Mesenchymal stem cell (in vitro differentiated cells and primary cell): ENCODE data around the gene CHST12.

Experiments
- DNase-seq: peaks from one replicate; pipeline ENCODE4 v3.0.0-alpha.2; 2013
- H2AFZ ChIP-seq: one replicate; pipeline ENCODE4 v1.6.1; 2013; ENCODE audit warnings: low read depth, mild to moderate bottlenecking, control low read depth, inconsistent platforms, low read length, moderate library complexity
- H2AK5ac ChIP-seq: 2 replicates; pipeline ENCODE4 v1.6.1; 2013; ENCODE audit warnings: low read length, moderate library complexity, mild to moderate bottlenecking, inconsistent platforms; ENCODE audit not compliant: severe bottlenecking
- H2BK120ac ChIP-seq: one replicate; pipeline ENCODE4 v1.6.1; 2013; ENCODE audit warnings: low read depth, mild to moderate bottlenecking, inconsistent platforms, low read length, moderate library complexity
- H2BK12ac ChIP-seq, 2 experiments: one replicate each; pipeline ENCODE4 v1.6.1; 2013; ENCODE audit warnings: inconsistent platforms in 2 of 2, low read length in 2 of 2, mild to moderate bottlenecking in 2 of 2, moderate library complexity in 2 of 2, control low read depth in 1 of 2
- H2BK15ac ChIP-seq: one replicate; pipeline ENCODE4 v1.6.1; 2013; ENCODE audit warnings: mild to moderate bottlenecking, low read depth, inconsistent platforms; ENCODE audit not compliant: poor library complexity, severe bottlenecking
- H2BK5ac ChIP-seq: 2 replicates; pipeline ENCODE4 v1.6.1; 2013; ENCODE audit warnings: low read depth, mild to moderate bottlenecking, low read length, control low read depth, inconsistent platforms; ENCODE audit not compliant: poor library complexity, severe bottlenecking
- H3K14ac ChIP-seq, 2 experiments: one replicate each; pipeline ENCODE4 v1.6.1; 2013; ENCODE audit warnings: inconsistent platforms in 2 of 2, low read length in 2 of 2, control low read depth in 1 of 2, mild to moderate bottlenecking in 1 of 2, moderate library complexity in 1 of 2
- H3K18ac ChIP-seq, 2 experiments: one replicate each; pipeline ENCODE4 v1.6.1; 2013; ENCODE audit warnings: inconsistent platforms in 2 of 2, low read length in 2 of 2, control low read depth in 1 of 2, low read depth in 1 of 2, mild to moderate bottlenecking in 1 of 2
- H3K23ac ChIP-seq, 2 experiments: one replicate each; pipeline ENCODE4 v1.6.1; 2013; ENCODE audit warnings: inconsistent platforms in 2 of 2, low read length in 2 of 2, mild to moderate bottlenecking in 2 of 2, moderate library complexity in 2 of 2, control low read depth in 1 of 2
- H3K27ac ChIP-seq: 2 replicates; pipeline ENCODE4 v1.5.1; 2013; ENCODE audit warnings: mild to moderate bottlenecking, moderate library complexity, low read length, control low read depth, inconsistent platforms; ENCODE audit not compliant: poor library complexity, severe bottlenecking
- H3K27me3 ChIP-seq, 2 experiments: 2 replicates each; pipeline versions ENCODE4 v1.6.1 to v1.7.0; 2013; ENCODE audit warnings: low read length in 2 of 2, mild to moderate bottlenecking in 2 of 2, moderate library complexity in 2 of 2, control low read depth in 1 of 2, inconsistent platforms in 1 of 2; ENCODE audit not compliant: control insufficient read depth in 1 of 2, insufficient read depth in 1 of 2
- H3K36me3 ChIP-seq, 2 experiments: 2 replicates each; pipeline versions ENCODE4 v1.6.1 to v1.7.0; 2013; ENCODE audit warnings: low read length in 2 of 2, control low read depth in 1 of 2, inconsistent platforms in 1 of 2, low read depth in 1 of 2, mild to moderate bottlenecking in 1 of 2; ENCODE audit not compliant: insufficient read depth in 2 of 2, control insufficient read depth in 1 of 2
- H3K4ac ChIP-seq, 2 experiments: one replicate each; pipeline ENCODE4 v1.6.1; 2013; ENCODE audit warnings: inconsistent platforms in 2 of 2, low read length in 2 of 2, mild to moderate bottlenecking in 2 of 2, moderate library complexity in 2 of 2, control low read depth in 1 of 2, low read depth in 1 of 2
- H3K4me1 ChIP-seq: 2 replicates; pipeline ENCODE4 v1.6.1; 2013; ENCODE audit warnings: low read depth, low read length, control low read depth; ENCODE audit not compliant: control insufficient read depth, insufficient read depth
- H3K4me2 ChIP-seq: 2 replicates; pipeline ENCODE4 v1.6.1; 2013; ENCODE audit warnings: low read length, mild to moderate bottlenecking, inconsistent platforms; ENCODE audit not compliant: poor library complexity, severe bottlenecking
- H3K4me3 ChIP-seq, 2 experiments: 2 replicates each; pipeline versions ENCODE4 v1.5.1 to v1.7.0; 2013; ENCODE audit warnings: low read length in 2 of 2, mild to moderate bottlenecking in 2 of 2, control low read depth in 1 of 2, low read depth in 1 of 2; ENCODE audit not compliant: insufficient read depth in 1 of 2
- H3K79me1 ChIP-seq: replicated peaks from 2 replicates; pipeline ENCODE4 v1.6.1; 2013; ENCODE audit warnings: mild to moderate bottlenecking, control low read depth, low read length, inconsistent platforms; ENCODE audit not compliant: poor library complexity, severe bottlenecking
- H3K9ac ChIP-seq: 2 replicates; pipeline ENCODE4 v1.7.0; 2013; ENCODE audit warnings: mild to moderate bottlenecking, low read length, moderate library complexity
- H3K9me3 ChIP-seq: 2 replicates; pipeline ENCODE4 v1.7.0; 2013; ENCODE audit warnings: mild to moderate bottlenecking, low read length; ENCODE audit not compliant: control insufficient read depth
- H4K8ac ChIP-seq: one replicate; pipeline ENCODE4 v1.6.1; 2013; ENCODE audit warnings: inconsistent platforms, mild to moderate bottlenecking, low read length, moderate library complexity
- H4K91ac ChIP-seq: one replicate; pipeline ENCODE4 v1.6.1; 2013; ENCODE audit warnings: mild to moderate bottlenecking, low read length, inconsistent platforms
- WGBS: methylation state at CpG from one replicate; pipeline ENCODE4 v1.1.7; 2013; ENCODE audit warnings: mixed read lengths; 5-methylcytosine and 5-hydroxymethylcytosine counted together

Gene CHST12

GRCh38 chr7:2421943-2422310, 18.5 kb downstream of the CHST12 start:
- Histone ChIP-seq H3K14ac (no peak overlapping the region), H2BK15ac (no peak overlapping the region), H3K9ac (no peak overlapping the region), H2BK12ac (no peak overlapping the region), H2BK5ac (no peak overlapping the region), H2AFZ (no peak overlapping the region), H3K23ac (no peak overlapping the region), H3K79me1 (peaks cover 30% of the 10 kb centered on the region), H4K8ac (no peak overlapping the region), H3K27ac (no peak overlapping the region), H3K4me1 (peaks cover 11% of the 10 kb centered on the region), H2AK5ac (no peak overlapping the region), H4K91ac (no peak overlapping the region), H3K4me3 (no peak overlapping the region), H3K36me3 (peaks cover 0 to 12% of the 10 kb centered on the region in 2 experiments), H3K4ac (no peak overlapping the region), H2BK120ac (no peak overlapping the region), H3K18ac (no peak overlapping the region), H3K27me3 (no peaks in the 10 kb centered on the region), H3K4me2 (no peak overlapping the region), H3K9me3 (no peaks in the 10 kb centered on the region)
- no peak for DNase-seq
- 90% methylated on average over 9 of the region's 9 CpGs for WGBS

GRCh38 chr7:2425749-2426148, 22.3 kb downstream of the CHST12 start:
- Histone ChIP-seq H3K79me1 (peaks cover 22% of the 10 kb centered on the region), H3K18ac (no peak overlapping the region), H3K27ac (no peak overlapping the region), H3K4me2 (no peak overlapping the region), H2BK120ac (no peak overlapping the region), H3K4me1 (peaks cover 1% of the 10 kb centered on the region), H3K9ac (no peak overlapping the region), H3K36me3 (peaks cover 0 to 7% of the 10 kb centered on the region in 2 experiments), H3K14ac (no peak overlapping the region), H3K4me3 (no peak overlapping the region), H2AFZ (no peak overlapping the region), H2BK5ac (no peak overlapping the region), H2BK15ac (no peak overlapping the region), H2AK5ac (no peak overlapping the region), H4K8ac (no peak overlapping the region), H4K91ac (no peak overlapping the region), H3K9me3 (no peaks in the 10 kb centered on the region), H3K4ac (no peak overlapping the region), H3K23ac (no peak overlapping the region), H2BK12ac (no peak overlapping the region), H3K27me3 (no peaks in the 10 kb centered on the region)
- no peak for DNase-seq
- WGBS = 92% methylated on average over 9 of the region's 10 CpGs

GRCh38 chr7:2431260-2431867, 28.0 kb downstream of the CHST12 start:
- no peak overlapping the region for H2AK5ac ChIP-seq
- peaks cover 12% of the 10 kb centered on the region for H3K4me1 ChIP-seq
- WGBS = 81% methylated on average over 2 of the region's 3 CpGs
- DNase-seq = no peak
- H3K4ac ChIP-seq = no peak overlapping the region
- H3K14ac ChIP-seq = no peak overlapping the region
- no peak overlapping the region for H3K4me3 ChIP-seq
- H2BK12ac ChIP-seq = no peak overlapping the region
- H3K27ac ChIP-seq = no peak overlapping the region
- peaks cover 25% of the 10 kb centered on the region for H3K79me1 ChIP-seq
- no peak overlapping the region for H4K8ac ChIP-seq
- no peak overlapping the region for H3K23ac ChIP-seq
- H3K9ac ChIP-seq = no peak overlapping the region
- H2BK15ac ChIP-seq = no peak overlapping the region
- no peak overlapping the region for H2BK5ac ChIP-seq
- H3K9me3 ChIP-seq = peaks cover 7% of the 10 kb centered on the region
- H3K18ac ChIP-seq = no peak overlapping the region
- H3K36me3 ChIP-seq = peaks cover 26 to 36% of the 10 kb centered on the region in 2 experiments
- H2BK120ac ChIP-seq = no peak overlapping the region
- no peaks in the 10 kb centered on the region for H3K27me3 ChIP-seq
- H4K91ac ChIP-seq = no peak overlapping the region
- H3K4me2 ChIP-seq = no peak overlapping the region
- no peak overlapping the region for H2AFZ ChIP-seq

GRCh38 chr7:2432910-2433712, 29.7 kb downstream of the CHST12 start:
- no peak overlapping the region for H3K4ac ChIP-seq
- no peak overlapping the region for H3K14ac ChIP-seq
- H3K9ac ChIP-seq = no peak overlapping the region
- no peak overlapping the region for H2AFZ ChIP-seq
- H3K36me3 ChIP-seq = peaks cover 34 to 52% of the 10 kb centered on the region in 2 experiments
- no peak overlapping the region for H2BK12ac ChIP-seq
- no peaks in the 10 kb centered on the region for H3K27me3 ChIP-seq
- H4K8ac ChIP-seq = no peak overlapping the region
- H3K27ac ChIP-seq = no peak overlapping the region
- H3K4me2 ChIP-seq = no peak overlapping the region
- H3K4me3 ChIP-seq = no peak overlapping the region
- peaks cover 7% of the 10 kb centered on the region for H3K9me3 ChIP-seq
- H2BK5ac ChIP-seq = no peak overlapping the region
- H4K91ac ChIP-seq = no peak overlapping the region
- H3K79me1 ChIP-seq = peaks cover 31% of the 10 kb centered on the region
- H2BK15ac ChIP-seq = no peak overlapping the region
- H2BK120ac ChIP-seq = no peak overlapping the region
- H2AK5ac ChIP-seq = no peak overlapping the region
- no peak for DNase-seq
- peaks cover 12% of the 10 kb centered on the region for H3K4me1 ChIP-seq
- WGBS = 98% methylated on average over 85 of the region's 85 CpGs
- no peak overlapping the region for H3K18ac ChIP-seq
- no peak overlapping the region for H3K23ac ChIP-seq
